IMR-90 (cell line): Measurements from ENCODE around the gene RAD51B.

Source experiments
- CEBPB ChIP-seq: IDR thresholded peaks from 2 replicates; pipeline ENCODE4 v1.6.1; 2012; ENCODE audit warnings: low read depth, low read length, improper control_type of control experiment
- CTCF ChIP-seq: conservative IDR thresholded peaks from 2 replicates; pipeline ENCODE4 v1.5.1; 2012; ENCODE audit warnings: mild to moderate bottlenecking, low read depth, low read length, improper control_type of control experiment
- POLR2A ChIP-seq: IDR thresholded peaks from 2 replicates; pipeline ENCODE4 v1.6.1; 2012; ENCODE audit warnings: mild to moderate bottlenecking, low read depth, low read length

DNA sequence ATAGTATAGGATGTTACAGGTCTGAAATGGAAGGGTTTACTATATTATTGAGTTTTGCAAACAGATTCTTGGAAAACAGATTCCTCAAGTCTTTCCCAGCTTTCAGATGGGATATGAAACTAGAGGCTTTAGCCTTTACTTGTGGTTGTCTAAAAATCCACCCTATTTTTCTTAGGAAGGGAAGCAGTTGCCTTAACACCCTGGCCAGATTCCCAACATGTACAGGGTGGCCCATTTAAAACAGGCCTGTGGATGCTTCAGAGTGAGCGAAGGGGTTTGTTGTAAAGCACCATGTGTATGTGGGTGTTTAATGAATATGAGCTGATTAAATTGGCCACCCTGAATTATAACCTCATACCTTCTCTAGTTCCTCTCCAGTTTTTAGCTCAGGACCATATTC, 557.4 kb downstream of the RAD51B start:
- TF ChIP-seq CTCF, result no peak
- TF ChIP-seq CEBPB, result no peak
- no peak for TF ChIP-seq POLR2A
